A549 (cell line): ENCODE data around the gene GRAMD1A. TPM values are rescaled to one million over a fixed set of nuclear protein-coding genes. Genes with fewer than 3 reads are reported as not detected.

ENCODE experiments used
- ATAC-seq, 2 experiments: fragments of 200-7000 bp in 1 of 2; fragments of >200 bp in 1 of 2; cut with Nextera tagmentation in 1 of 2; cut with Tn5 transposase in 1 of 2; 3 replicates each; pipeline versions ENCODE4 v1.8.0 to v1.9.1; 2018 to 2020; ENCODE audit warnings: mild to moderate bottlenecking in 1 of 2, moderate library complexity in 1 of 2
- CTCF ChIA-PET: fragments of 300-600 bp; sonication (Branson Sonifier 250); formaldehyde crosslinking; extraction: SDS; loops from one replicate; lab custom pipeline; 2021; ENCODE audit warnings: antibody characterized with exemption, inconsistent platforms; lab: Yijun Ruan, JAX
- POLR2A ChIA-PET: fragments of 350-600 bp; formaldehyde crosslinking; extraction: SDS; loops from one replicate; lab custom pipeline; 2021; ENCODE audit warnings: antibody characterized with exemption, inconsistent platforms; lab: Yijun Ruan, JAX
- DNase-seq, 2 experiments: peaks; one replicate each; pipeline versions ENCODE4 v3.0.0 to v3.0.0-alpha.2; 2011 to 2016; ENCODE audit warnings: low read depth in 1 of 2, low spot score in 1 of 2
- FAIRE-seq: peaks from 2 replicates; lab custom pipeline; 2011; peaks lifted over from hg19 to GRCh38; lab: Jason Lieb, UNC
- H3K27ac ChIP-seq, 2 experiments: fragments of >200 bp; sonication (Bioruptor Twin); formaldehyde crosslinking; 3 replicates each; pipeline ENCODE4 v1.5.1; 2016 to 2017
- H3K4me1 ChIP-seq: fragments of >200 bp; sonication (Bioruptor Twin); formaldehyde crosslinking; 3 replicates; pipeline ENCODE4 v1.6.1; 2016
- H3K4me2 ChIP-seq: fragments of >200 bp; sonication (Bioruptor Twin); formaldehyde crosslinking; 3 replicates; pipeline ENCODE4 v1.6.1; 2016
- H3K4me3 ChIP-seq: fragments of >200 bp; sonication (Bioruptor Twin); formaldehyde crosslinking; 3 replicates; pipeline ENCODE4 v1.5.1; 2016
- H3K9me3 ChIP-seq: fragments of >200 bp; sonication (Bioruptor Twin); formaldehyde crosslinking; 3 replicates; pipeline ENCODE4 v1.6.1; 2016
- BHLHE40 ChIP-seq: IDR thresholded peaks from 2 replicates; pipeline ENCODE4 v1.6.1; 2012; ENCODE audit warnings: low read depth, low read length, inconsistent platforms
- CBX2 ChIP-seq: fragments of 200-600 bp; sonication (generic); IDR thresholded peaks from 2 replicates; pipeline ENCODE4 v1.6.1; 2016; ENCODE audit warnings: low read depth, mild to moderate bottlenecking, borderline replicate concordance
- CEBPB ChIP-seq, 2 experiments: fragments of >200 bp in 1 of 2; sonication (Bioruptor Twin) in 1 of 2; formaldehyde crosslinking in 1 of 2; IDR thresholded peaks; 2 replicates each; pipeline ENCODE4 v1.6.1; 2012 to 2016
- FOSB ChIP-seq: fragments of 250-450 bp; sonication (Bioruptor Pico); IDR thresholded peaks from 2 replicates; pipeline ENCODE4 v1.5.0; 2020; ENCODE audit warnings: mild to moderate bottlenecking, moderate library complexity
- FOSL2 ChIP-seq, 2 experiments: fragments of 450-650 bp in 1 of 2; fragments of >200 bp in 1 of 2; sonication (Bioruptor Twin) in 1 of 2; formaldehyde crosslinking; IDR thresholded peaks; 2 replicates each; pipeline versions ENCODE4 v1.5.0 to v1.6.1; 2016 to 2020; ENCODE audit warnings: mild to moderate bottlenecking in 1 of 2, moderate library complexity in 1 of 2
- FOXS1 ChIP-seq: fragments of 250-450 bp; sonication (Bioruptor Pico); IDR thresholded peaks from 2 replicates; pipeline ENCODE4 v1.5.0; 2020; ENCODE audit warnings: mild to moderate bottlenecking, moderate library complexity
- HDAC2 ChIP-seq: fragments of 200-600 bp; sonication (generic); IDR thresholded peaks from 2 replicates; pipeline ENCODE4 v1.6.1; 2016
- HOXA7 ChIP-seq: fragments of 250-450 bp; sonication (Bioruptor Pico); IDR thresholded peaks from 2 replicates; pipeline ENCODE4 v1.5.0; 2020; ENCODE audit warnings: mild to moderate bottlenecking, moderate library complexity
- HOXB13 ChIP-seq: fragments of 250-450 bp; sonication (Bioruptor Pico); IDR thresholded peaks from 2 replicates; pipeline ENCODE4 v1.5.0; 2020; ENCODE audit warnings: low read depth, mild to moderate bottlenecking, moderate library complexity
- KDM1A ChIP-seq: fragments of 200-600 bp; sonication (generic); IDR thresholded peaks from 2 replicates; pipeline ENCODE4 v1.6.1; 2016; ENCODE audit warnings: low read depth, mild to moderate bottlenecking
- MAZ ChIP-seq: fragments of 150-350 bp; IDR thresholded peaks from 2 replicates; pipeline ENCODE4 v1.6.1; 2014; ENCODE audit warnings: antibody characterized with exemption, low read depth, low read length, borderline replicate concordance
- MYC ChIP-seq: IDR thresholded peaks from 2 replicates; pipeline ENCODE4 v1.6.1; 2012; ENCODE audit warnings: mild to moderate bottlenecking, inconsistent platforms, low read length, improper control_type of control experiment, borderline replicate concordance
- NFE2L2 ChIP-seq: fragments of 150-350 bp; conservative IDR thresholded peaks from 2 replicates; pipeline ENCODE4 v1.6.1; 2014; ENCODE audit warnings: low read length
- PHF8 ChIP-seq: fragments of 200-600 bp; sonication (generic); IDR thresholded peaks from 2 replicates; pipeline ENCODE4 v1.6.1; 2016; ENCODE audit warnings: low read depth, mild to moderate bottlenecking, antibody characterized with exemption, moderate library complexity, borderline replicate concordance
- POLR2AphosphoS2 ChIP-seq: conservative IDR thresholded peaks from 2 replicates; pipeline ENCODE4 v1.6.1; 2012; ENCODE audit warnings: low read length, improper control_type of control experiment, inconsistent platforms
- RARB ChIP-seq: fragments of 250-450 bp; sonication (Bioruptor Pico); IDR thresholded peaks from 2 replicates; pipeline ENCODE4 v1.8.0; 2021; ENCODE audit warnings: mild to moderate bottlenecking, moderate library complexity
- RCOR1 ChIP-seq: fragments of 150-350 bp; IDR thresholded peaks from 2 replicates; pipeline ENCODE4 v1.6.1; 2014; ENCODE audit warnings: antibody characterized with exemption, low read length, low read depth
- RNF2 ChIP-seq: fragments of 200-600 bp; sonication (generic); IDR thresholded peaks from 2 replicates; pipeline ENCODE4 v1.6.1; 2016; ENCODE audit warnings: low read depth, mild to moderate bottlenecking, antibody characterized with exemption, moderate library complexity, borderline replicate concordance
- SMC3 ChIP-seq: fragments of >200 bp; sonication (Bioruptor Twin); formaldehyde crosslinking; IDR thresholded peaks from 3 replicates; pipeline ENCODE4 v1.6.1; 2018; ENCODE audit warnings: inconsistent platforms
- SREBF2 ChIP-seq: fragments of 450-650 bp; IDR thresholded peaks from 2 replicates; pipeline ENCODE4 v1.6.1; 2014; ENCODE audit warnings: mild to moderate bottlenecking, moderate library complexity
- TP53 ChIP-seq: fragments of 250-450 bp; sonication (Bioruptor Pico); IDR thresholded peaks from 2 replicates; pipeline ENCODE4 v1.5.0; 2021; ENCODE audit warnings: mild to moderate bottlenecking, moderate library complexity
- USF2 ChIP-seq: fragments of 450-650 bp; IDR thresholded peaks from 2 replicates; pipeline ENCODE4 v1.6.1; 2014; ENCODE audit warnings: antibody characterized with exemption
- ZC3H11A ChIP-seq: fragments of 450-650 bp; IDR thresholded peaks from 2 replicates; pipeline ENCODE4 v1.6.1; 2014; ENCODE audit warnings: antibody characterized with exemption, mild to moderate bottlenecking
- ZNF302 ChIP-seq: fragments of 250-450 bp; sonication (Bioruptor Pico); IDR thresholded peaks from 2 replicates; pipeline ENCODE4 v1.9.0; 2021; ENCODE audit warnings: inconsistent platforms, mild to moderate bottlenecking, moderate library complexity
- WGBS: methylation state at CpG from one replicate; pipeline ENCODE4 v1.1.6; 2017; ENCODE audit errors: missing lambda C conversion rate; 5-methylcytosine and 5-hydroxymethylcytosine counted together
- polyA plus RNA-seq, 4 experiments: library from polyadenylated mRNA; depleted of rRNA in 3 of 4; stranded (reverse); fragments of >200 nt; fragmentation: RNase III in 1 of 4; extraction: RNeasy Plus Mini Kit Qiagen cat#74134 plus additional on column Dnase treatment in 1 of 4; gene quantifications; 2 replicates in 3 of 4; 3 replicates in 1 of 4; pipeline ENCODE4 v1.2.3, GENCODE V29; 2011 to 2017
- TF ChIP-seq, protein P1 (sequence below): fragments of 250-450 bp; sonication (Bioruptor Pico); IDR thresholded peaks from 2 replicates; pipeline ENCODE4 v1.5.0; 2020; ENCODE audit warnings: low read depth, mild to moderate bottlenecking, moderate library complexity
- TF ChIP-seq, protein P2 (sequence below): fragments of >200 bp; sonication (Bioruptor Twin); formaldehyde crosslinking; IDR thresholded peaks from 3 replicates; pipeline ENCODE4 v1.5.1; 2016
- TF ChIP-seq, protein P3 (sequence below): IDR thresholded peaks from 2 replicates; pipeline ENCODE4 v1.6.1; 2012
- TF ChIP-seq, protein P4 (sequence below): IDR thresholded peaks from 2 replicates; pipeline ENCODE4 v1.6.1; 2012

GRAMD1A gene
- polyA plus RNA-seq, 2 of the 4 experiments (the other 2 are of a cell fraction) = 128 to 184 TPM

DNA sequence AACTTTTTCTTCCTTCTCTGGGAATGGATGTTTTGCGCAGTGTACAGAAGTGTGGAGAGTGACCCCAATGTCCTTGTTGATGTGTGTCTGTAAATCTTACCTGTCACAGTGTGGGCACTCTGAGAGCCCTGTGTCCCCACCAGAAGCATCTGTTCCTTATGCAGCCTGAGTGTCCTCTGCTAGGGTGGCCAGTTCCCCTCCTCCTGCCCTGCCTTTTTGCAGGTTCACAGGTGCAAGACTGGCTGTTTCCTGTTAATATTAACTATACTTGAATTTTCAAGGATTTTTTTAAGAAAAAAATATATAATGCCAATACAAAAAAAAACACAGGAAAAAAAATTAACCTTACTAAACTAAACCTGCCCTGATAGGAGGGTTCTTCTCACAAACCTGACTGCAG is 12.0 kb upstream of the GRAMD1A start:
- WGBS = 96% methylated on average over 1 of the region's 1 CpG
- H3K4me2 ChIP-seq = no peak overlapping the region
- ChIA-PET POLR2A (no interaction called here), CTCF (interaction anchor here (0.6 to 61.4 kb wide), 7 partner anchors 1 to 429 kb away, joined by 3 to 1860 read pairs (median 40); partner anchors contain the start of genes GRAMD1A, SCN1B and ZNF792)
- H3K4me1 ChIP-seq = no peaks in the 10 kb centered on the region
- FAIRE-seq (no peak), ATAC-seq (no peak; a peak in 1 of 6 replicates), DNase-seq (no peak)
- TF ChIP-seq, protein P1, sequence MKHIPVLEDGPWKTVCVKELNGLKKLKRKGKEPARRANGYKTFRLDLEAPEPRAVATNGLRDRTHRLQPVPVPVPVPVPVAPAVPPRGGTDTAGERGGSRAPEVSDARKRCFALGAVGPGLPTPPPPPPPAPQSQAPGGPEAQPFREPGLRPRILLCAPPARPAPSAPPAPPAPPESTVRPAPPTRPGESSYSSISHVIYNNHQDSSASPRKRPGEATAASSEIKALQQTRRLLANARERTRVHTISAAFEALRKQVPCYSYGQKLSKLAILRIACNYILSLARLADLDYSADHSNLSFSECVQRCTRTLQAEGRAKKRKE (CRISPR knock-in tag) = no peak
- TF ChIP-seq FOSB (CRISPR knock-in tag) (no peak), TP53 (no peak), FOXS1 (no peak), HDAC2 (no peak), SREBF2 (no peak), HOXA7 (no peak), ZC3H11A (no peak), PHF8 (no peak), RNF2 (no peak), USF2 (no peak), SMC3 (no peak), BHLHE40 (no peak)
- TF ChIP-seq, protein P2, sequence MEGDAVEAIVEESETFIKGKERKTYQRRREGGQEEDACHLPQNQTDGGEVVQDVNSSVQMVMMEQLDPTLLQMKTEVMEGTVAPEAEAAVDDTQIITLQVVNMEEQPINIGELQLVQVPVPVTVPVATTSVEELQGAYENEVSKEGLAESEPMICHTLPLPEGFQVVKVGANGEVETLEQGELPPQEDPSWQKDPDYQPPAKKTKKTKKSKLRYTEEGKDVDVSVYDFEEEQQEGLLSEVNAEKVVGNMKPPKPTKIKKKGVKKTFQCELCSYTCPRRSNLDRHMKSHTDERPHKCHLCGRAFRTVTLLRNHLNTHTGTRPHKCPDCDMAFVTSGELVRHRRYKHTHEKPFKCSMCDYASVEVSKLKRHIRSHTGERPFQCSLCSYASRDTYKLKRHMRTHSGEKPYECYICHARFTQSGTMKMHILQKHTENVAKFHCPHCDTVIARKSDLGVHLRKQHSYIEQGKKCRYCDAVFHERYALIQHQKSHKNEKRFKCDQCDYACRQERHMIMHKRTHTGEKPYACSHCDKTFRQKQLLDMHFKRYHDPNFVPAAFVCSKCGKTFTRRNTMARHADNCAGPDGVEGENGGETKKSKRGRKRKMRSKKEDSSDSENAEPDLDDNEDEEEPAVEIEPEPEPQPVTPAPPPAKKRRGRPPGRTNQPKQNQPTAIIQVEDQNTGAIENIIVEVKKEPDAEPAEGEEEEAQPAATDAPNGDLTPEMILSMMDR = no peak
- peaks cover 32% of the 10 kb centered on the region for H3K9me3 ChIP-seq
- H3K4me3 ChIP-seq = no peak overlapping the region
- H3K27ac ChIP-seq = no peak overlapping the region

DNA sequence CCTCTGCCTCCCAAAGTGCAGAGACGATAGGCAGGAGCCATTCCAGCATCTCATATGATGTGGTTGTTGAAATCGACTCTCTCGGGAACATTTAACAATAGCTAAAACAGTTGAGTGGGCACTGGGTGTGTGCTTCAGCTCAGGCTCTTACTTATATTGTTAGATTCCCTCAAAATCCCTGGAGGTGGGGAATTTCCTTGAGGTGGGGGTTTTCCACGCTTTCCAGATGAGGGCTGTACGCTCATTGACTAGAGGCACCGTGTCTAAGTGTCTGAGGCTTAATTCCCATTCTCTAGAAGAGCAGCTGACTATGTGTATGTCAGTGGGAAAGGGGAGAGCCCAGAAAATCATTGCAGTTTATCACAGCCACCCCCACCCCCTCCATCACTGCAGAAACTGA is 10.8 kb upstream of the GRAMD1A start:
- 75% methylated on average over 6 of the region's 6 CpGs for WGBS
- DNase-seq (no peak), FAIRE-seq (no peak), ATAC-seq (no peak)
- Histone ChIP-seq H3K4me3 (no peak overlapping the region), H3K4me2 (no peak overlapping the region), H3K4me1 (peaks cover 7% of the 10 kb centered on the region), H3K9me3 (peaks cover 22% of the 10 kb centered on the region), H3K27ac (no peak overlapping the region)
- CTCF ChIA-PET = interaction anchor here (0.7 to 61.4 kb wide), 8 partner anchors 0 to 276 kb away, joined by 3 to 1860 read pairs (median 4); partner anchors contain the start of genes GRAMD1A, SCN1B and ZNF792
- POLR2A ChIA-PET = interaction anchor here (0.6 kb wide), 1 partner anchor 9 kb away, joined by 4 read pairs; no protein-coding TSS in a partner anchor
- no peak for TF ChIP-seq POLR2AphosphoS2
- TF ChIP-seq FOSL2 (IDR thresholded peaks at IDR 0.05) = no peak
- no peak for TF ChIP-seq FOSL2 (CRISPR knock-in tag; IDR thresholded peaks at IDR 0.05)
- no peak for TF ChIP-seq USF2
- TF ChIP-seq, protein P3, sequence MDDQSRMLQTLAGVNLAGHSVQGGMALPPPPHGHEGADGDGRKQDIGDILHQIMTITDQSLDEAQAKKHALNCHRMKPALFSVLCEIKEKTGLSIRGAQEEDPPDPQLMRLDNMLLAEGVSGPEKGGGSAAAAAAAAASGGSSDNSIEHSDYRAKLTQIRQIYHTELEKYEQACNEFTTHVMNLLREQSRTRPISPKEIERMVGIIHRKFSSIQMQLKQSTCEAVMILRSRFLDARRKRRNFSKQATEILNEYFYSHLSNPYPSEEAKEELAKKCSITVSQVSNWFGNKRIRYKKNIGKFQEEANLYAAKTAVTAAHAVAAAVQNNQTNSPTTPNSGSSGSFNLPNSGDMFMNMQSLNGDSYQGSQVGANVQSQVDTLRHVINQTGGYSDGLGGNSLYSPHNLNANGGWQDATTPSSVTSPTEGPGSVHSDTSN = no peak
- TF ChIP-seq RARB (CRISPR knock-in tag) = no peak
- TF ChIP-seq FOXS1 = no peak
- no peak for TF ChIP-seq KDM1A
- no peak for TF ChIP-seq NFE2L2
- TF ChIP-seq RCOR1 = no peak
- no peak for TF ChIP-seq CBX2
- no peak for TF ChIP-seq BHLHE40
- TF ChIP-seq CEBPB (IDR thresholded peaks at IDR 0.05) = no peak
- no peak for TF ChIP-seq MAZ
- TF ChIP-seq, protein P1 (CRISPR knock-in tag) = no peak
- TF ChIP-seq HOXB13 (CRISPR knock-in tag) = no peak
- TF ChIP-seq, protein P4, sequence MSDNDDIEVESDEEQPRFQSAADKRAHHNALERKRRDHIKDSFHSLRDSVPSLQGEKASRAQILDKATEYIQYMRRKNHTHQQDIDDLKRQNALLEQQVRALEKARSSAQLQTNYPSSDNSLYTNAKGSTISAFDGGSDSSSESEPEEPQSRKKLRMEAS = no peak
- TF ChIP-seq SREBF2 = no peak
- no peak for TF ChIP-seq ZNF302 (CRISPR knock-in tag)
- no peak for TF ChIP-seq MYC
